NCI-H2107 treated with DMSO at 0.1 percent for 48 hours (cell line): ENCODE results near the gene OR5AR1.
"Not testable (repeated sequence)": the region's sequence is repeated elsewhere in the genome, so short reads cannot be mapped to it uniquely, and the experiment has no call there.

Experiments used
- DNase-seq: peaks from one replicate; lab custom pipeline; 2025; ENCODE audit not compliant: unreplicated experiment; lab: John Stamatoyannopoulos, UW

Gene OR5AR1

GRCh38 chr11:56663386-56663785 lies at the start of gene OR5AR1:
Gene OR5AR1 (plus strand): TSS chr11:56663686. CDS start chr11:56663686, 0 bp downstream.
- no peak for DNase-seq

GRCh38 chr11:56624661-56625110 lies 38.8 kb upstream of the OR5AR1 start:
- no peak for DNase-seq

GRCh38 chr11:56625946-56626345 lies 37.5 kb upstream of the OR5AR1 start:
- no peak for DNase-seq

GRCh38 chr11:56632329-56632728 lies 31.2 kb upstream of the OR5AR1 start:
- no peak for DNase-seq

- DNase-seq, result no peak
Observed at GRCh38 chr11:56636861-56637260, 26.6 kb upstream of the OR5AR1 start.

GRCh38 chr11:56637500-56637899 lies 26.0 kb upstream of the OR5AR1 start:
- DNase-seq, result no peak

- DNase-seq, result no peak
Observed at GRCh38 chr11:56642339-56642738, 21.1 kb upstream of the OR5AR1 start, which contains the start of gene OR5AP2. Gene OR5AP2 (minus strand): TSS chr11:56642439. CDS start chr11:56642439, 0 bp downstream.

GRCh38 chr11:56659755-56660154 lies 3.7 kb upstream of the OR5AR1 start:
- DNase-seq, result no peak

GRCh38 chr11:56670984-56671383 lies 7.5 kb downstream of the OR5AR1 start:
- no peak for DNase-seq

GRCh38 chr11:56688554-56689100 lies 25.1 kb downstream of the OR5AR1 start:
- no peak for DNase-seq

GRCh38 chr11:56691179-56691578 lies 27.7 kb downstream of the OR5AR1 start:
- DNase-seq, result not testable (repeated sequence)

- no peak for DNase-seq
Observed at GRCh38 chr11:56693428-56693827, 29.9 kb downstream of the OR5AR1 start.

- no peak for DNase-seq
Observed at GRCh38 chr11:56698795-56699194, 35.3 kb downstream of the OR5AR1 start, which contains the start of gene OR9G1. Gene OR9G1 (plus strand): TSS chr11:56699095. CDS start chr11:56700388, 1,293 bp downstream.

- DNase-seq, result no peak
Observed at GRCh38 chr11:56700242-56700913, 36.9 kb downstream of the OR5AR1 start.

- no peak for DNase-seq
Observed at GRCh38 chr11:56700914-56701485, 37.5 kb downstream of the OR5AR1 start.

- DNase-seq, result no peak
Observed at GRCh38 chr11:56705784-56706396, 42.4 kb downstream of the OR5AR1 start.

GRCh38 chr11:56706486-56706885 lies 43.0 kb downstream of the OR5AR1 start:
- DNase-seq, result no peak

- DNase-seq, result no peak
Observed at GRCh38 chr11:56714206-56714605, 50.7 kb downstream of the OR5AR1 start.
